ENCODE measurements around the gene ZNF503.

GRCh38 chr10:75392744-75393143 lies 8.8 kb downstream of the ZNF503 start:
- TF ChIP-seq, protein P1, sequence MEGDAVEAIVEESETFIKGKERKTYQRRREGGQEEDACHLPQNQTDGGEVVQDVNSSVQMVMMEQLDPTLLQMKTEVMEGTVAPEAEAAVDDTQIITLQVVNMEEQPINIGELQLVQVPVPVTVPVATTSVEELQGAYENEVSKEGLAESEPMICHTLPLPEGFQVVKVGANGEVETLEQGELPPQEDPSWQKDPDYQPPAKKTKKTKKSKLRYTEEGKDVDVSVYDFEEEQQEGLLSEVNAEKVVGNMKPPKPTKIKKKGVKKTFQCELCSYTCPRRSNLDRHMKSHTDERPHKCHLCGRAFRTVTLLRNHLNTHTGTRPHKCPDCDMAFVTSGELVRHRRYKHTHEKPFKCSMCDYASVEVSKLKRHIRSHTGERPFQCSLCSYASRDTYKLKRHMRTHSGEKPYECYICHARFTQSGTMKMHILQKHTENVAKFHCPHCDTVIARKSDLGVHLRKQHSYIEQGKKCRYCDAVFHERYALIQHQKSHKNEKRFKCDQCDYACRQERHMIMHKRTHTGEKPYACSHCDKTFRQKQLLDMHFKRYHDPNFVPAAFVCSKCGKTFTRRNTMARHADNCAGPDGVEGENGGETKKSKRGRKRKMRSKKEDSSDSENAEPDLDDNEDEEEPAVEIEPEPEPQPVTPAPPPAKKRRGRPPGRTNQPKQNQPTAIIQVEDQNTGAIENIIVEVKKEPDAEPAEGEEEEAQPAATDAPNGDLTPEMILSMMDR (IDR thresholded peaks at IDR 0.05) = no peak
- TF ChIP-seq POLR2A (IDR thresholded peaks at IDR 0.05) = no peak

Measured in esophagus squamous epithelium (tissue), 4 donors.